H7 (cell line): ENCODE results near the gene DLX2. TPM values are rescaled to one million over a fixed set of nuclear protein-coding genes. Genes with fewer than 3 reads are reported as not detected.
"Not testable (repeated sequence)": the region's sequence is repeated elsewhere in the genome, so short reads cannot be mapped to it uniquely, and the experiment has no call there.

ENCODE experiments used
- DNase-seq: peaks from one replicate; pipeline ENCODE4 v3.0.0; 2012
- H3K27me3 ChIP-seq: 2 replicates; pipeline ENCODE4 v1.6.0; 2011; ENCODE audit warnings: mild to moderate bottlenecking, low read length; ENCODE audit not compliant: control insufficient read depth, insufficient read depth
- H3K36me3 ChIP-seq: replicated peaks from 2 replicates; pipeline ENCODE4 v1.5.1; 2011; ENCODE audit warnings: low read length; ENCODE audit not compliant: control insufficient read depth, insufficient read depth
- H3K4me3 ChIP-seq: 2 replicates; pipeline ENCODE4 v1.5.1; 2011; ENCODE audit warnings: low read depth, mild to moderate bottlenecking, control low read depth, low read length, moderate library complexity; ENCODE audit not compliant: insufficient read depth
- total RNA-seq: library from RNA; depleted of rRNA; stranded (reverse); fragments of >200 nt; shearing (Covaris generic); gene quantifications from 2 replicates; pipeline ENCODE4 v1.2.3, GENCODE V29; 2014

The DLX2 gene
- total RNA-seq, 1 experiment from 2014 or later = not detected

- H3K36me3 ChIP-seq, DNase-seq, H3K27me3 ChIP-seq, H3K4me3 ChIP-seq: not testable (repeated sequence)
Observed at GRCh38 chr2:172067905-172068304, 34.8 kb downstream of the DLX2 start.

- DNase-seq = no peak
- Histone ChIP-seq H3K4me3 (no peak overlapping the region), H3K36me3 (no peaks in the 10 kb centered on the region), H3K27me3 (no peaks in the 10 kb centered on the region)
Observed at GRCh38 chr2:172066394-172066886, 36.3 kb downstream of the DLX2 start.

GRCh38 chr2:172065111-172065510, 37.6 kb downstream of the DLX2 start:
- H3K36me3 ChIP-seq = no peaks in the 10 kb centered on the region
- no peak overlapping the region for H3K4me3 ChIP-seq
- no peaks in the 10 kb centered on the region for H3K27me3 ChIP-seq
- DNase-seq = no peak

GRCh38 chr2:172063446-172063845, 39.3 kb downstream of the DLX2 start:
- DNase-seq = no peak
- Histone ChIP-seq H3K4me3 (no peak overlapping the region), H3K36me3 (no peaks in the 10 kb centered on the region), H3K27me3 (no peaks in the 10 kb centered on the region)

- no peak overlapping the region for H3K4me3 ChIP-seq
- H3K36me3 ChIP-seq = no peaks in the 10 kb centered on the region
- no peak for DNase-seq
- no peaks in the 10 kb centered on the region for H3K27me3 ChIP-seq
Observed at GRCh38 chr2:172062402-172063004, 40.2 kb downstream of the DLX2 start.

GRCh38 chr2:172060118-172060517, 42.6 kb downstream of the DLX2 start:
- H3K27me3 ChIP-seq, DNase-seq, H3K36me3 ChIP-seq, H3K4me3 ChIP-seq: not testable (repeated sequence)

- H3K4me3 ChIP-seq = no peak overlapping the region
- H3K36me3 ChIP-seq = no peaks in the 10 kb centered on the region
- no peaks in the 10 kb centered on the region for H3K27me3 ChIP-seq
- DNase-seq = no peak
Observed at GRCh38 chr2:172058660-172059059, 44.0 kb downstream of the DLX2 start.

- Histone ChIP-seq H3K27me3 (no peaks in the 10 kb centered on the region), H3K36me3 (no peaks in the 10 kb centered on the region), H3K4me3 (no peak overlapping the region)
- no peak for DNase-seq
Observed at GRCh38 chr2:172056293-172056692, 46.4 kb downstream of the DLX2 start.

- DNase-seq = no peak
- Histone ChIP-seq H3K4me3 (no peak overlapping the region), H3K36me3 (no peaks in the 10 kb centered on the region), H3K27me3 (no peaks in the 10 kb centered on the region)
Observed at GRCh38 chr2:172053486-172053885, 49.2 kb downstream of the DLX2 start.

- no peak overlapping the region for H3K4me3 ChIP-seq
- H3K36me3 ChIP-seq = no peaks in the 10 kb centered on the region
- no peak for DNase-seq
- H3K27me3 ChIP-seq = no peaks in the 10 kb centered on the region
Observed at GRCh38 chr2:172052000-172052983, 50.4 kb downstream of the DLX2 start.

- Histone ChIP-seq H3K36me3 (no peaks in the 10 kb centered on the region), H3K27me3 (no peaks in the 10 kb centered on the region), H3K4me3 (no peak overlapping the region)
- no peak for DNase-seq
Observed at GRCh38 chr2:172050479-172051125, 52.1 kb downstream of the DLX2 start.

GRCh38 chr2:172049567-172050120, 53.1 kb downstream of the DLX2 start:
- H3K36me3 ChIP-seq = no peaks in the 10 kb centered on the region
- H3K27me3 ChIP-seq = no peaks in the 10 kb centered on the region
- no peak for DNase-seq
- H3K4me3 ChIP-seq = no peak overlapping the region
